Activated T-cell treated with anti-CD3 and anti-CD28 coated beads for 48 hours (primary cell): ENCODE data around the gene SARDH.

Experiments used
- DNase-seq: peaks from one replicate; pipeline ENCODE4 v3.0.0-alpha.2; 2020; ENCODE audit warnings: low read depth

Gene SARDH

GRCh38 chr9:133669182-133669801 is 68.9 kb downstream of the SARDH start:
- no peak for DNase-seq

GRCh38 chr9:133667759-133668450 is 70.2 kb downstream of the SARDH start:
- DNase-seq: no peak

GRCh38 chr9:133666845-133667244 is 71.3 kb downstream of the SARDH start:
- DNase-seq: no peak

- no peak for DNase-seq
These were observed 71.8 kb downstream of the SARDH start for GRCh38 chr9:133666387-133666786.

GRCh38 chr9:133665535-133665934 is 72.6 kb downstream of the SARDH start:
- no peak for DNase-seq

- no peak for DNase-seq
These were observed 73.1 kb downstream of the SARDH start for GRCh38 chr9:133665096-133665495.

DNA sequence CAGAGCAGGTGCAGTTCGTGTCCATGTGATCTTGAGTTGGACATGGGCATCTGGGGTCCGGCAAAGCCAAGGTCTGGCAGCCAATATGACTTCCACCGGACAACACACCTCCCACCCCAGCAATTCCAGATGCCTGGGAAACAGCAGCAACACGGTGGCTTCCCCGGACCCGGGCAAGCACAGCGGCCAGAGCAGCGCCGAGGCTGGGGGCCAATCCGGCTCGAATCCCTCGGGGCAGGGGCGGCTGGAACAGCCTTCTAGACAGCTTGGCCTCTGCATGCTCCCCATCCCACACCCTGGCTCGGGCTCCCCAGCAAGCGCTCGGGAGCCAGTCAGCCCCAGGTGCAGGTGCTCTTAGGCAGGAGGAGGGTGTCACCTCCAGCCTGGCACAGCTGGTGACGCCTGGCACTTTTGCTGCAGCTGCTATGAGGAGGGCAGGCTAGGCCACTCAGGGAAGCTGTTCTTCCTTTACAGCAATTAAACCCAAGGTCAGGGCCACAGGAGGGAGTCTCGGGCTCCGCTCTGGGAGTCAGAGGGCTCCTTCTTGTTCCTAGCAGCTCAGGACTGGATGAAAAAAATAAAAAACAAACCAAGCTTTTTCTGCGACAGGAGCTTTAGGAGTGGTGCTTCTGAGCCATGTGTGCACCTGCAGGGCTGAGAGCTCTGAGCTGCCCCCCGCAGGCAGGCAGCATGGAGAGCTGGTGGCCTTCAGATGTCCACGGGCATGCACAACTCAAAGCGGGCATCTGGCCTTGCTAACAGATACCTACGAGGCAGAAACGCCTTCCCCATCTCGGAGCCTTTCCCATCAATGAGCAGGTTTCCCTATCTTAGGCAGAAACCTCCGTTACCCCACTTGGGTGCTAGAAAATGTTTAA is 73.7 kb downstream of the SARDH start:
- no peak for DNase-seq

GRCh38 chr9:133661846-133662540 is 76.2 kb downstream of the SARDH start:
- DNase-seq: no peak

GRCh38 chr9:133659516-133659915 is 78.6 kb downstream of the SARDH start:
- no peak for DNase-seq

- DNase-seq: no peak
These were observed 79.4 kb downstream of the SARDH start for GRCh38 chr9:133658442-133659431.

- no peak for DNase-seq
These were observed 81.0 kb downstream of the SARDH start for GRCh38 chr9:133657120-133657661.

DNA sequence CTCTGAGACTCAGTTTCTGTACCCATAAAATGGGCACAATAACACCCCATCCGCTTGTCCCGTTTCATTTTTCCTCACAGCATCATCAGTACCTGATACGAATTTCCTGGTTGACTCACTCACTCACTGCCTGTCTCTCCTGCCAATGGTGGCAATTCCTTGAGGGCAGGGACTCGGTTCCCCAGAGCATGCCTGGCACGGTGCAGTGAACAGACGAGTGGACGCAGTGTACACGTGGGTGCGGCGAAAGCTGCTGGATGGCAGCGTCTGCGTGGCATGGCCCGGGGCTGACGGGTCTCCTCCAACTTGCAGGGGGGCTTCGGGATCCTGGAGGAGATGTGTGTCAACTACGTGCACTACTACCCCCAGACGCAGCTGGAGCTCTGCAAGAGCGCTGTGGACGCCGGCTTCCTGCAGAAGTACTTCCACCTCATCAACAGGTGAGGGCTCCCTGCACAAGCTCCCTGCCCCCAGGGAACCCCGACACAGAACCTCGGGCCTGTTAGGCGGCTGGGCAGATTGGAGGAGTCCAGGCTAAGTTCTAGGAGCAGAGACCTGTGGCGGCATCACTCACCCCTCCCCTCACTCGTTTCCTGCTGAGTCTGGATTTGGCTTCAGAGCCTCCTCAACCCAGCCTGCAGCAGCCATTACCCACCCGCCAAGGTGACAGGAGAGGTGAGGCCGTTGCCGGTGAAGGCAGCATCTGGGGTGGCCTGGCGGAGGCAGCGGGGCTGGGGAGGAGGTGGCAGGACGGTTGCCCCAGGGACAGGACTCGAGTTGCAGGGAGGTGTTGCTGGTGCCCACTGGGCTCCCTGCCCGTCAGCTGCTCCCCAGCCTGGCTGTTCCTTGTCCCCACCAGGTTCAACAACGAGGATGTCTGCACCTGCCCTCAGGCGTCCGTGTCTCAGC is 81.7 kb downstream of the SARDH start:
- DNase-seq: no peak

- no peak for DNase-seq
These were observed 82.5 kb downstream of the SARDH start for GRCh38 chr9:133655701-133656100.

GRCh38 chr9:133654736-133655657 is 83.2 kb downstream of the SARDH start:
- no peak for DNase-seq

DNA sequence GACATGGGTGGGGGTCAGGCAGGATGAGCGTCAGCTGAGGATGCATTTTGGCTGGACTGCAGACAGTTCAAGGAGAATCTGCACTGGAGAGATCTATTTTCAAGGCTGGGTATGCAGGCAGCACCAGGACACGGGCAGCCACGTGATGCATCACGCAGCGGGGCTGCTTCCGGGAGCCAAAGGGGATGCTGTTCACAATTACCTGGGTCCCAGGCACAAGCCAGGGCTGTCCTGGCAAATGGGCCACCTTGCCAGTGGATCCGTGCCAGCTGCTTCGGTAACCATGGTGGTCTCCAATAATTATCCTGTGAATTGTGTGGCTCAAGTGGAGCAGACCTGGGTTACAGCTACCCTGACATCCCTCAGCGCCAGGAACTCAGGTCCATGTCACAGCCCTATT is 84.5 kb downstream of the SARDH start:
- no peak for DNase-seq

GRCh38 chr9:133650026-133650425 is 88.1 kb downstream of the SARDH start:
- no peak for DNase-seq

DNA sequence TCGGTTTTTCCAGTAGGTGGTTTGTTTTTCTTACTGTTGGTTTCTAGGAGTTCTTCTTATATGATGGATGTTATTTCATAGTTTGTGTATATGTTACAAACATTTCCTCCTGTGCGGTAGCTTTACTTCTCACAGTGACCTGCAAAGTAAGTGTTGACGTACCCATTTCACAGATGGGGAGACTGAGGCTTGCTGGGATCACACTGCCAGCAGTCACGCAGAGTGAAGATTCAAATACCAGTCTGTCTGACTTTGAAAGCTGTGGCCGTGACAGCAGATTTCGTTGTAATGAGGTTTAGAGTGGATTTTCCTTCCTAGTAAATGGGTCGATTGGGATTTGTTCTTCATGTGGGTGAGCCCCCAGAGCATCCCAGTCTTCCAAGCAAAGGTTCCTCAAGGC is 89.0 kb downstream of the SARDH start:
- DNase-seq: no peak

DNA sequence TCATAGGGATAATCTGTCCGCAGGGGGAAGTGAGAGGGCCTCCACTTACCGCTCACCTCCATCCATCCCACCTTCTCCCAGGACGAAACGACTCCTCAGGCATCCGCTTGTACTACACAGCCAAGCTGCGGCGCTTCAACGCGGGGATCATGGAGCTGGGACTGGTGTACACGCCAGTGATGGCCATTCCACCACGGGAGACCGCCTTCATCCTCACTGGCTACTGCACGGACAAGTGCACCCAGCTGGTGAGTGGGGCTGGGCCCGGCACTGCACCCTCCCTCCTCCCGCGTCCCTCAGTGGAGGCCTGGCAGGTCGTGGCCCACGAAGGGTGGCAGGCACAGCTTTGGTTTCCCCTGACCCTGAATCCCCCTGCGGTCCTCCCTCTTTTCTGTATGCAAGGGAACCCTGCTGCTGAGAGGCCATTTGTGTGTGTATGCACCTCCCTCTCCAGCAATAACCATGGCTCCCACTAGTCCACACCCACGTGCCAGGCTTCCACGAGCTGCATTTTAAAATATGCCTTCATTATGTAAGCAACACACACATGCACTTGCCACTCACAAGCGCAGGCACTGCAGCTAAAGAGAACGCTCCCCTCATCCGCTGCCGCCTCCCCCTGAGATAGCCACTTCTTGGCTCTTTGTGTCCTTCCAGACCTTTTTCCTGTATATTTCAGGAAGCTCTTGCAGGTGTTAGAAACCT is 90.2 kb downstream of the SARDH start:
- no peak for DNase-seq
